PC-3 (cell line): Measurements from ENCODE around the gene GIMD1. TPM values are rescaled to one million over a fixed set of nuclear protein-coding genes. Genes with fewer than 3 reads are reported as not detected.

ENCODE experiments used
- ATAC-seq: fragments of 200-7000 bp; cut with Tn5 transposase; 2 replicates; pipeline ENCODE4 v1.9.1; 2020; ENCODE audit warnings: mild to moderate bottlenecking, moderate library complexity
- BruUV-seq: library from RNA; stranded (reverse); fragments of 400-500 nt; replicated peaks from 2 replicates; lab custom pipeline; 2021; lab: Mats Ljungman, UMichigan
- CTCF ChIA-PET: fragments of 300-600 bp; sonication (Branson Sonifier 250); formaldehyde crosslinking; loops from one replicate; lab custom pipeline; 2022; ENCODE audit warnings: antibody characterized with exemption; lab: Charles Lee
- POLR2A ChIA-PET: fragments of 300-600 bp; sonication (Branson Sonifier 250); formaldehyde crosslinking; loops from one replicate; lab custom pipeline; 2022; ENCODE audit warnings: antibody characterized with exemption; ENCODE audit not compliant: unreplicated experiment; lab: Charles Lee
- DNase-seq: peaks from one replicate; pipeline ENCODE4 v3.0.0-alpha.2; 2015
- H2AFZ ChIP-seq: fragments of 300-600 bp; sonication (generic); 2 replicates; pipeline ENCODE4 v1.6.0; 2016; ENCODE audit warnings: antibody characterized with exemption, low read length
- H3F3A ChIP-seq: fragments of 300-600 bp; sonication (generic); one replicate; pipeline ENCODE4 v1.6.0; 2017; ENCODE audit warnings: antibody characterized with exemption, low read length, control low read depth, mild to moderate bottlenecking; ENCODE audit not compliant: unreplicated experiment
- H3K27ac ChIP-seq: fragments of 300-600 bp; sonication (generic); 2 replicates; pipeline ENCODE4 v1.5.1; 2016; ENCODE audit warnings: mild to moderate bottlenecking, low read length
- H3K27me3 ChIP-seq: fragments of 300-600 bp; sonication (generic); 2 replicates; pipeline ENCODE4 v1.6.1; 2016; ENCODE audit warnings: low read length, mixed read lengths
- H3K36me3 ChIP-seq: fragments of 300-600 bp; sonication (generic); 2 replicates; pipeline ENCODE4 v1.6.1; 2016; ENCODE audit warnings: low read depth, mixed run types, low read length, mixed read lengths
- H3K4me1 ChIP-seq: fragments of 300-600 bp; sonication (generic); 2 replicates; pipeline ENCODE4 v1.5.1; 2016; ENCODE audit warnings: low read length; ENCODE audit not compliant: insufficient read depth
- H3K4me2 ChIP-seq: fragments of 300-600 bp; sonication (generic); 2 replicates; pipeline ENCODE4 v1.6.0; 2016; ENCODE audit warnings: low read length
- H3K4me3 ChIP-seq: fragments of 300-600 bp; sonication (generic); 2 replicates; pipeline ENCODE4 v1.5.1; 2016; ENCODE audit warnings: mild to moderate bottlenecking, low read length, mixed read lengths
- H3K79me2 ChIP-seq: fragments of 300-600 bp; sonication (generic); 2 replicates; pipeline ENCODE4 v1.6.1; 2017; ENCODE audit warnings: low read length, mixed read lengths
- H3K9ac ChIP-seq: fragments of 300-600 bp; sonication (generic); 2 replicates; pipeline ENCODE4 v1.6.0; 2016; ENCODE audit warnings: mild to moderate bottlenecking, low read length
- H3K9me2 ChIP-seq: fragments of 300-600 bp; sonication (generic); replicated peaks from 2 replicates; pipeline ENCODE4 v1.6.1; 2016; ENCODE audit warnings: mixed run types, low read length, mixed read lengths
- H3K9me3 ChIP-seq: fragments of 300-600 bp; sonication (generic); 2 replicates; pipeline ENCODE4 v1.6.1; 2016; ENCODE audit warnings: low read length, mixed read lengths
- H4K20me1 ChIP-seq: fragments of 300-600 bp; sonication (generic); 2 replicates; pipeline ENCODE4 v1.6.1; 2016; ENCODE audit warnings: low read length, mixed read lengths
- CTCF ChIP-seq: fragments of 300-600 bp; sonication (generic); conservative IDR thresholded peaks from 2 replicates; pipeline ENCODE4 v1.5.1; 2017; ENCODE audit warnings: antibody characterized with exemption, low read depth, mild to moderate bottlenecking, low read length
- EZH2 ChIP-seq: fragments of 300-600 bp; sonication (generic); IDR thresholded peaks from one replicate; pipeline ENCODE4 v1.6.1; 2017; ENCODE audit warnings: antibody characterized with exemption, mild to moderate bottlenecking, low read length; ENCODE audit not compliant: unreplicated experiment
- EZH2phosphoT487 ChIP-seq: fragments of 300-600 bp; sonication (generic); IDR thresholded peaks from 2 replicates; pipeline ENCODE4 v1.6.1; 2018; ENCODE audit warnings: mild to moderate bottlenecking, antibody characterized with exemption, low read length, borderline replicate concordance
- intact Hi-C: fragments of 100-400 bp; cut with micrococcal nuclease; formaldehyde crosslinking; loops from 2 replicates; pipeline ENCODE4 v1.9.0; 2023
- total RNA-seq: library from RNA; depleted of rRNA; stranded (reverse); fragments of >200 nt; gene quantifications from 2 replicates; pipeline ENCODE4 v1.2.3, GENCODE V29; 2014; rRNA removed

Gene GIMD1
- total RNA-seq, 1 experiment from 2014 or later: 0.22 TPM

- Histone ChIP-seq H3K9me3 (no peaks in the 10 kb centered on the region), H4K20me1 (no peaks in the 10 kb centered on the region), H3K27ac (no peak overlapping the region), H3K27me3 (no peaks in the 10 kb centered on the region), H3K79me2 (peaks cover 39% of the 10 kb centered on the region), H3K4me1 (peaks cover 11% of the 10 kb centered on the region; the same call in 1 of the 2 replicates), H3K36me3 (no peaks in the 10 kb centered on the region), H2AFZ (no peak overlapping the region), H3F3A (no peaks in the 10 kb centered on the region), H3K9me2 (no peaks in the 10 kb centered on the region), H3K9ac (no peak overlapping the region), H3K4me3 (no peak overlapping the region), H3K4me2 (no peak overlapping the region)
- no peak for TF ChIP-seq EZH2phosphoT487
- TF ChIP-seq CTCF: no peak
- no peak for TF ChIP-seq EZH2
- POLR2A ChIA-PET: no interaction called here
- intact Hi-C loops: no loop called here
- no peak for ATAC-seq
- CTCF ChIA-PET: no interaction called here
- no TSS peak for BruUV-seq
- DNase-seq: no peak
Observed at GRCh38 chr4:106312377-106312776, 56.2 kb downstream of the GIMD1 start.

Other genes starting within 250 kb of the GIMD1 start
- gene TBCK, start 52.6 kb downstream of the GIMD1 start, total RNA-seq: 7.6 and 10.1 TPM in 2 replicates
- 15.3 and 15.9 TPM in 2 replicates for gene AIMP1, start 52.2 kb downstream of the GIMD1 start, total RNA-seq